H9 (cell line): Measurements from ENCODE around the gene PCED1A. TPM values are rescaled to one million over a fixed set of nuclear protein-coding genes. Genes with fewer than 3 reads are reported as not detected.

Experiments
- DNase-seq: peaks from one replicate; pipeline ENCODE4 v3.0.0-alpha.2; 2017
- H2AFZ ChIP-seq: one replicate; pipeline ENCODE4 v1.6.1; 2013; ENCODE audit warnings: mild to moderate bottlenecking, low read length, control low read depth, moderate library complexity
- H2AK5ac ChIP-seq: 2 replicates; pipeline ENCODE4 v1.6.1; 2013; ENCODE audit warnings: low read length, control low read depth, mixed read lengths; ENCODE audit not compliant: insufficient read length
- H2BK120ac ChIP-seq: one replicate; pipeline ENCODE4 v1.6.1; 2013; ENCODE audit warnings: low read depth, mild to moderate bottlenecking, low read length, control low read depth, inconsistent platforms; ENCODE audit not compliant: poor library complexity, severe bottlenecking
- H2BK12ac ChIP-seq: 2 replicates; pipeline ENCODE4 v1.6.1; 2013; ENCODE audit warnings: low read length, control low read depth, mixed read lengths, low read depth; ENCODE audit not compliant: insufficient read length
- H2BK15ac ChIP-seq: 2 replicates; pipeline ENCODE4 v1.6.1; 2013; ENCODE audit warnings: low read depth, low read length, control low read depth
- H2BK20ac ChIP-seq: one replicate; pipeline ENCODE4 v1.6.1; 2013; ENCODE audit warnings: low read depth, mild to moderate bottlenecking, low read length, control low read depth, inconsistent platforms; ENCODE audit not compliant: poor library complexity, severe bottlenecking
- H2BK5ac ChIP-seq: 2 replicates; pipeline ENCODE4 v1.6.1; 2013; ENCODE audit warnings: low read length, control low read depth, mixed read lengths; ENCODE audit not compliant: insufficient read length
- H3K14ac ChIP-seq: 2 replicates; pipeline ENCODE4 v1.6.1; 2013; ENCODE audit warnings: low read length, control low read depth; ENCODE audit not compliant: insufficient read depth
- H3K18ac ChIP-seq: 2 replicates; pipeline ENCODE4 v1.6.1; 2013; ENCODE audit warnings: low read depth, mild to moderate bottlenecking, mixed read lengths, low read length, control low read depth; ENCODE audit not compliant: insufficient read length
- H3K23ac ChIP-seq: 2 replicates; pipeline ENCODE4 v1.6.1; 2013; ENCODE audit warnings: low read length, control low read depth, mixed read lengths, low read depth; ENCODE audit not compliant: insufficient read length
- H3K23me2 ChIP-seq: 2 replicates; pipeline ENCODE4 v1.6.1; 2013; ENCODE audit warnings: low read depth, mild to moderate bottlenecking, mixed read lengths, low read length, control low read depth; ENCODE audit not compliant: insufficient read length, poor library complexity, severe bottlenecking
- H3K27ac ChIP-seq: 2 replicates; pipeline ENCODE4 v1.5.1; 2013; ENCODE audit warnings: low read length, control low read depth, mixed read lengths, low read depth; ENCODE audit not compliant: insufficient read length
- H3K27me3 ChIP-seq: 2 replicates; pipeline ENCODE4 v1.6.1; 2013; ENCODE audit warnings: low read length, control low read depth, inconsistent platforms; ENCODE audit not compliant: insufficient read depth
- H3K4ac ChIP-seq: 2 replicates; pipeline ENCODE4 v1.6.1; 2013; ENCODE audit warnings: low read depth, mild to moderate bottlenecking, control low read depth, inconsistent platforms, low read length, moderate library complexity
- H3K4me1 ChIP-seq: 2 replicates; pipeline ENCODE4 v1.6.1; 2013; ENCODE audit warnings: low read length, control low read depth, inconsistent platforms; ENCODE audit not compliant: insufficient read depth
- H3K4me2 ChIP-seq: 2 replicates; pipeline ENCODE4 v1.6.1; 2013; ENCODE audit warnings: low read length, control low read depth, mixed read lengths; ENCODE audit not compliant: insufficient read length, insufficient read depth
- H3K56ac ChIP-seq: 2 replicates; pipeline ENCODE4 v1.6.1; 2013; ENCODE audit warnings: low read depth, mild to moderate bottlenecking, mixed read lengths, low read length, control low read depth; ENCODE audit not compliant: insufficient read length
- H3K79me1 ChIP-seq: 2 replicates; pipeline ENCODE4 v1.6.1; 2013; ENCODE audit warnings: low read depth, mild to moderate bottlenecking, moderate library complexity, low read length, control low read depth, inconsistent platforms; ENCODE audit not compliant: insufficient read depth, poor library complexity, severe bottlenecking
- H3K79me2 ChIP-seq: 2 replicates; pipeline ENCODE4 v1.6.1; 2013; ENCODE audit warnings: low read length, control low read depth, inconsistent platforms; ENCODE audit not compliant: insufficient read depth
- H3K9ac ChIP-seq: 2 replicates; pipeline ENCODE4 v1.6.1; 2013; ENCODE audit warnings: low read length, control low read depth, mixed read lengths; ENCODE audit not compliant: insufficient read length; ENCODE audit errors: extremely low read depth
- H3K9me3 ChIP-seq: one replicate; pipeline ENCODE4 v1.6.1; 2013; ENCODE audit warnings: low read depth, low read length, inconsistent platforms; ENCODE audit not compliant: control insufficient read depth
- H3T11ph ChIP-seq: one replicate; pipeline ENCODE4 v1.6.1; 2013; ENCODE audit warnings: mild to moderate bottlenecking, low read length, control low read depth, inconsistent platforms
- H4K20me1 ChIP-seq: one replicate; pipeline ENCODE4 v1.6.1; 2013; ENCODE audit not compliant: control insufficient read depth, insufficient read length, insufficient read depth
- H4K5ac ChIP-seq: 2 replicates; pipeline ENCODE4 v1.6.1; 2013; ENCODE audit warnings: low read depth, mild to moderate bottlenecking, mixed read lengths, low read length, control low read depth; ENCODE audit not compliant: insufficient read length
- H4K8ac ChIP-seq: replicated peaks from 2 replicates; pipeline ENCODE4 v1.6.1; 2013; ENCODE audit warnings: low read length, control low read depth, mixed read lengths, low read depth; ENCODE audit not compliant: insufficient read length
- H4K91ac ChIP-seq: 2 replicates; pipeline ENCODE4 v1.6.1; 2013; ENCODE audit warnings: low read depth, mild to moderate bottlenecking, moderate library complexity, mixed read lengths, low read length, control low read depth; ENCODE audit not compliant: insufficient read length
- H3K27ac Mint-ChIP-seq, 3 experiments: 2 replicates in 2 of 3; 3 replicates in 1 of 3; pipeline ENCODE4 v1.8.0; 2020 to 2021; ENCODE audit warnings: mixed read lengths in 3 of 3, mild to moderate bottlenecking in 1 of 3, moderate library complexity in 1 of 3
- H3K27me3 Mint-ChIP-seq: 2 replicates; pipeline ENCODE4 v1.8.0; 2021; ENCODE audit warnings: low read depth, mild to moderate bottlenecking, moderate library complexity, mixed read lengths
- H3K36me3 Mint-ChIP-seq, 3 experiments: 2 replicates in 2 of 3; 3 replicates in 1 of 3; pipeline ENCODE4 v1.8.0; 2020 to 2021; ENCODE audit warnings: low read depth in 3 of 3, mixed read lengths in 3 of 3; ENCODE audit not compliant: insufficient read depth in 1 of 3
- H3K4me1 Mint-ChIP-seq, 2 experiments: 2 replicates each; pipeline ENCODE4 v1.8.0; 2020; ENCODE audit warnings: mixed read lengths in 2 of 2
- H3K4me3 Mint-ChIP-seq, 2 experiments: 2 replicates in 1 of 2; 3 replicates in 1 of 2; pipeline ENCODE4 v1.8.0; 2020 to 2021; ENCODE audit warnings: mild to moderate bottlenecking in 2 of 2, mixed read lengths in 2 of 2, moderate library complexity in 1 of 2
- H3K9me3 Mint-ChIP-seq, 2 experiments: 2 replicates in 1 of 2; 3 replicates in 1 of 2; pipeline ENCODE4 v1.8.0; 2020; ENCODE audit warnings: mild to moderate bottlenecking in 2 of 2, mixed read lengths in 2 of 2, moderate library complexity in 1 of 2
- WGBS: extraction: QIAGEN DNeasy Blood & Tissue Kit; methylation state at CpG from one replicate; pipeline ENCODE4 v1.1.7; 2013; ENCODE audit warnings: missing lambda C conversion rate, low lambda C conversion rate, mixed read lengths; ENCODE audit not compliant: insufficient read length; ENCODE audit errors: extremely low coverage; 5-methylcytosine and 5-hydroxymethylcytosine counted together
- total RNA-seq: library from RNA; stranded (reverse); gene quantifications from 2 replicates; pipeline ENCODE4 v1.2.1, GENCODE V29; 2021
- TF ChIP-seq, protein P1 (sequence below): fragments of 200-600 bp; sonication (generic); conservative IDR thresholded peaks from 3 replicates; pipeline ENCODE4 v1.8.0; 2021; ENCODE audit warnings: antibody characterized with exemption, mild to moderate bottlenecking

PCED1A gene
- total RNA-seq, 1 experiment from 2014 or later = 30.8 TPM

DNA sequence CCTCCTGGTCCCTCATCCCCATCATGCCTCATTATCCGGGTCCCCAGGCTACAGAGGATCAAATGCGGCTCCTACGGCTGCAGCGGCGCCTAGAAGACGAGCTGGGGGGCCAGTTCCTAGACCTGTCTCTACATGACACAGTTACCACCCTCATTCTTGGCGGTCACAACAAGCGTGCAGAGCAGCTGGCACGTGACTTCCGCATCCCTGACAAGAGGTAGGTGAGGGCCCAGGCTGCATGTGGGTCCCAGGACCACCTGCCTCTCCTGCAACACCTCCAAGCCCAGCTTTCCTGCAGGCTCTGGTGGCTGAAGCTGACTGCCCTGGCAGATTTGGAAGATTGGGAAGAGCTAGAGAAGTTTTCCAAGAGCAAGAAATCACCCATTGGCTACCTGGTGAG is 24.6 kb upstream of the PCED1A start:
- Histone ChIP-seq H2AK5ac (no peak overlapping the region), H2BK12ac (no peak overlapping the region)
- no peaks in the 10 kb centered on the region for H3K4me1 Mint-ChIP-seq

More for the DNA sequence above, 24.6 kb upstream of the PCED1A start:
- no peaks in the 10 kb centered on the region for H3K4me1 ChIP-seq
- H4K8ac ChIP-seq = no peak overlapping the region
- no peaks in the 10 kb centered on the region for H3K9me3 ChIP-seq
- H3K14ac ChIP-seq = no peak overlapping the region
- no peak overlapping the region for H3K18ac ChIP-seq
- H3K9me3 Mint-ChIP-seq = no peaks in the 10 kb centered on the region
- H3K79me2 ChIP-seq = no peaks in the 10 kb centered on the region
- no peak for DNase-seq
- H3K4me3 Mint-ChIP-seq = no peak overlapping the region
- H3K36me3 Mint-ChIP-seq = peaks cover 4 to 24% (median 7%) of the 10 kb centered on the region in 3 experiments; a peak in 5 of 7 replicates
- H3K27me3 Mint-ChIP-seq = peaks cover 2% of the 10 kb centered on the region; the same call in 1 of the 2 replicates
- no peaks in the 10 kb centered on the region for H3K79me1 ChIP-seq
- H3K27ac ChIP-seq = no peak overlapping the region
- no peak overlapping the region for H2BK20ac ChIP-seq
- no peak overlapping the region for H2BK120ac ChIP-seq
- no peak overlapping the region for H3T11ph ChIP-seq
- no peak overlapping the region for H4K5ac ChIP-seq
- H4K91ac ChIP-seq = no peak overlapping the region
- H4K20me1 ChIP-seq = no peaks in the 10 kb centered on the region
- no peaks in the 10 kb centered on the region for H3K27me3 ChIP-seq
- no peaks in the 10 kb centered on the region for H3K23me2 ChIP-seq
- peak overlapping the region in 1 of 3 experiments; percentile 73; a peak in 1 of 7 replicates for H3K27ac Mint-ChIP-seq
- no peak overlapping the region for H3K23ac ChIP-seq
- H2BK5ac ChIP-seq = no peak overlapping the region
- TF ChIP-seq, protein P1, sequence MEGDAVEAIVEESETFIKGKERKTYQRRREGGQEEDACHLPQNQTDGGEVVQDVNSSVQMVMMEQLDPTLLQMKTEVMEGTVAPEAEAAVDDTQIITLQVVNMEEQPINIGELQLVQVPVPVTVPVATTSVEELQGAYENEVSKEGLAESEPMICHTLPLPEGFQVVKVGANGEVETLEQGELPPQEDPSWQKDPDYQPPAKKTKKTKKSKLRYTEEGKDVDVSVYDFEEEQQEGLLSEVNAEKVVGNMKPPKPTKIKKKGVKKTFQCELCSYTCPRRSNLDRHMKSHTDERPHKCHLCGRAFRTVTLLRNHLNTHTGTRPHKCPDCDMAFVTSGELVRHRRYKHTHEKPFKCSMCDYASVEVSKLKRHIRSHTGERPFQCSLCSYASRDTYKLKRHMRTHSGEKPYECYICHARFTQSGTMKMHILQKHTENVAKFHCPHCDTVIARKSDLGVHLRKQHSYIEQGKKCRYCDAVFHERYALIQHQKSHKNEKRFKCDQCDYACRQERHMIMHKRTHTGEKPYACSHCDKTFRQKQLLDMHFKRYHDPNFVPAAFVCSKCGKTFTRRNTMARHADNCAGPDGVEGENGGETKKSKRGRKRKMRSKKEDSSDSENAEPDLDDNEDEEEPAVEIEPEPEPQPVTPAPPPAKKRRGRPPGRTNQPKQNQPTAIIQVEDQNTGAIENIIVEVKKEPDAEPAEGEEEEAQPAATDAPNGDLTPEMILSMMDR = no peak
- H2AFZ ChIP-seq = no peak overlapping the region
- H3K9ac ChIP-seq = no peak overlapping the region
- H2BK15ac ChIP-seq = no peak overlapping the region
- no peak overlapping the region for H3K56ac ChIP-seq
- no peak overlapping the region for H3K4ac ChIP-seq
- no peak overlapping the region for H3K4me2 ChIP-seq
- no CpG with 5 or more reads among the region's 10 CpGs for whole genome bisulfite sequencing
